OCI-LY7 (cell line): ENCODE measurements around the gene SRI.

Experiments
- CTCF ChIP-seq: fragments of 200-600 bp; sonication (generic); conservative IDR thresholded peaks from 2 replicates; pipeline ENCODE4 v1.5.1; 2014; ENCODE audit warnings: mild to moderate bottlenecking, antibody characterized with exemption, low read length, moderate library complexity, mixed read lengths
- EZH2phosphoT487 ChIP-seq: fragments of 200-600 bp; sonication (generic); IDR thresholded peaks from 2 replicates; pipeline ENCODE4 v1.6.1; 2018; ENCODE audit warnings: low read depth, borderline replicate concordance, mild to moderate bottlenecking, mixed run types, antibody characterized with exemption, low read length, moderate library complexity, mixed read lengths

GRCh38 chr7:88223265-88223664 is 3.4 kb upstream of the SRI start:
- TF ChIP-seq EZH2phosphoT487 (no peak), CTCF (no peak)
